Osteoblast (primary cell): ENCODE measurements around the gene CLNK. TPM values are rescaled to one million over a fixed set of nuclear protein-coding genes. Genes with fewer than 3 reads are reported as not detected.

Experiments used
- DNase-seq: peaks from one replicate; pipeline ENCODE4 v3.0.0; 2011; ENCODE audit warnings: low spot score, mixed read lengths; ENCODE audit not compliant: insufficient read length; ENCODE audit errors: missing footprints
- H2AFZ ChIP-seq: 2 replicates; pipeline ENCODE4 v1.6.0; 2011; ENCODE audit warnings: mild to moderate bottlenecking, low read length
- H3K27ac ChIP-seq: 2 replicates; pipeline ENCODE4 v1.5.1; 2011; ENCODE audit warnings: mild to moderate bottlenecking, low read depth, low read length, moderate library complexity
- H3K27me3 ChIP-seq: 2 replicates; pipeline ENCODE4 v1.6.0; 2012; ENCODE audit warnings: mild to moderate bottlenecking, control low read depth, inconsistent platforms, low read length, moderate library complexity; ENCODE audit not compliant: insufficient read depth
- H3K36me3 ChIP-seq: 2 replicates; pipeline ENCODE4 v1.5.1; 2011; ENCODE audit warnings: mild to moderate bottlenecking, low read length, control low read depth, moderate library complexity; ENCODE audit not compliant: insufficient read depth
- H3K4me1 ChIP-seq: 2 replicates; pipeline ENCODE4 v1.5.1; 2011; ENCODE audit warnings: mild to moderate bottlenecking, low read length, control low read depth, moderate library complexity; ENCODE audit not compliant: insufficient read depth
- H3K4me2 ChIP-seq: 2 replicates; pipeline ENCODE4 v1.6.0; 2011; ENCODE audit warnings: mild to moderate bottlenecking, low read length; ENCODE audit not compliant: insufficient read depth
- H3K4me3 ChIP-seq: fragments of 200-600 bp; sonication (generic); 3 replicates; pipeline ENCODE4 v1.5.1; 2012; ENCODE audit warnings: mild to moderate bottlenecking, low read length, inconsistent platforms; ENCODE audit not compliant: insufficient read depth
- H3K79me2 ChIP-seq: 2 replicates; pipeline ENCODE4 v1.6.0; 2012; ENCODE audit warnings: mild to moderate bottlenecking, low read length, control low read depth, inconsistent platforms; ENCODE audit not compliant: insufficient read depth
- H3K9me3 ChIP-seq: 2 replicates; pipeline ENCODE4 v1.5.1; 2011; ENCODE audit warnings: low read depth, low read length, control low read depth
- H4K20me1 ChIP-seq: 2 replicates; pipeline ENCODE4 v1.6.0; 2012; ENCODE audit warnings: mild to moderate bottlenecking, low read length, control low read depth; ENCODE audit not compliant: insufficient read depth
- CTCF ChIP-seq: IDR thresholded peaks from 2 replicates; pipeline ENCODE4 v1.5.1; 2011; ENCODE audit warnings: mild to moderate bottlenecking, low read depth, low read length, moderate library complexity; ENCODE audit errors: extremely low read depth
- total RNA-seq: library from RNA; depleted of rRNA; stranded (reverse); fragments of >200 nt; gene quantifications from 2 replicates; pipeline ENCODE4 v1.2.3, GENCODE V29; 2012

The CLNK gene
- total RNA-seq, 1 donor, result not detected

- no peak for DNase-seq
- no peaks in the 10 kb centered on the region for H3K79me2 ChIP-seq
- H3K4me2 ChIP-seq, result no peak overlapping the region
- H3K9me3 ChIP-seq, result no peaks in the 10 kb centered on the region
- H3K27me3 ChIP-seq, result peaks cover 17% of the 10 kb centered on the region
- H3K36me3 ChIP-seq, result no peaks in the 10 kb centered on the region
- no peak overlapping the region for H3K27ac ChIP-seq
- H2AFZ ChIP-seq, result no peak overlapping the region
- no peak for TF ChIP-seq CTCF
- H3K4me3 ChIP-seq, result no peak overlapping the region
- H4K20me1 ChIP-seq, result no peaks in the 10 kb centered on the region
- H3K4me1 ChIP-seq, result peaks cover 6% of the 10 kb centered on the region
Observed at GRCh38 chr4:10623241-10623640, 61.3 kb downstream of the CLNK start.

- Histone ChIP-seq H3K27ac (no peak overlapping the region), H3K36me3 (no peaks in the 10 kb centered on the region), H4K20me1 (no peaks in the 10 kb centered on the region), H3K4me3 (no peak overlapping the region), H3K27me3 (peaks cover 17% of the 10 kb centered on the region), H3K4me2 (no peak overlapping the region), H3K79me2 (no peaks in the 10 kb centered on the region), H3K4me1 (peaks cover 6% of the 10 kb centered on the region), H3K9me3 (no peaks in the 10 kb centered on the region), H2AFZ (no peak overlapping the region)
- DNase-seq, result no peak
- TF ChIP-seq CTCF, result peak; percentile 30
Observed at GRCh38 chr4:10622728-10623127, 61.8 kb downstream of the CLNK start.

GRCh38 chr4:10620935-10621488 lies 63.6 kb downstream of the CLNK start:
- no peaks in the 10 kb centered on the region for H3K36me3 ChIP-seq
- no peaks in the 10 kb centered on the region for H3K9me3 ChIP-seq
- H3K4me1 ChIP-seq, result peaks cover 6% of the 10 kb centered on the region
- H3K27ac ChIP-seq, result no peak overlapping the region
- H4K20me1 ChIP-seq, result no peaks in the 10 kb centered on the region
- H3K4me3 ChIP-seq, result no peak overlapping the region
- TF ChIP-seq CTCF, result no peak
- DNase-seq, result no peak
- H2AFZ ChIP-seq, result no peak overlapping the region
- peaks cover 5% of the 10 kb centered on the region for H3K27me3 ChIP-seq
- no peak overlapping the region for H3K4me2 ChIP-seq
- no peaks in the 10 kb centered on the region for H3K79me2 ChIP-seq

DNA sequence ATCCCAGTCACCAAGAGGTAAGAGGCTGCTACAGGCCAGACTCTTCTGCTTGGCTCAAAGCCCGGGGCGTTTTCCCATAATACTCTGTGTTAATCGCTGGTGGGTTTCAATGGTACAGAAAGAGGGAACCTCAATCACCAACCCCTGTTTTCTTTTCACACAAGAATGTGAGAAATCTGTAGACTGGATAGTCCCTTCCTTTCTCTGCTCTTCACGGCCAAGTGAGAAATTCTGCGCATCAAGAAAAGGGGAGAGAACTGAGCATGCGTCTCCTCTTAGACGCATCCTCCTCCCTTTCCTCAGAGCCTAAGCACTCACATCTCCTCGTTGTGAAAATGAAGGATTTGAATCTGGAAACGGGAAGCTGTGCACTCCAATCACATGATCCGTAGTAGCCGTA lies 64.7 kb downstream of the CLNK start:
- Histone ChIP-seq H3K79me2 (no peaks in the 10 kb centered on the region), H3K4me3 (no peak overlapping the region), H3K27me3 (no peaks in the 10 kb centered on the region), H3K36me3 (no peaks in the 10 kb centered on the region), H3K4me2 (no peak overlapping the region), H2AFZ (no peak overlapping the region), H3K27ac (no peak overlapping the region), H4K20me1 (no peaks in the 10 kb centered on the region), H3K4me1 (peaks cover 6% of the 10 kb centered on the region), H3K9me3 (no peaks in the 10 kb centered on the region)
- no peak for DNase-seq
- no peak for TF ChIP-seq CTCF
